T-cell (primary cell): Measurements from ENCODE around the gene COTL1. TPM values are rescaled to one million over a fixed set of nuclear protein-coding genes. Genes with fewer than 3 reads are reported as not detected.
A peak's percentile ranks its signal among the peaks of the same experiment; 100 is the strongest.

Experiments used
- ATAC-seq, 4 experiments: fragments of 200-7000 bp in 3 of 4; fragments of 150-1000 bp in 1 of 4; cut with Tn5 transposase; replicated peaks in 1 of 4; 1 replicate in 3 of 4; 2 replicates in 1 of 4; pipeline ENCODE4 v1.10.0; 2021; ENCODE audit warnings: moderate library complexity in 3 of 4, mild to moderate bottlenecking in 2 of 4, moderate number of reproducible peaks in 1 of 4
- CTCF ChIA-PET, 2 donors: fragments of 300-600 bp; sonication (Branson Sonifier 250); formaldehyde crosslinking; loops; one replicate each; lab custom pipeline; 2022; ENCODE audit warnings: antibody characterized with exemption in 2 of 2; lab: Charles Lee
- POLR2A ChIA-PET, 2 donors: fragments of 300-600 bp; sonication (Branson Sonifier 250); formaldehyde crosslinking; loops; one replicate each; lab custom pipeline; 2022; ENCODE audit warnings: antibody characterized with exemption in 2 of 2; lab: Charles Lee
- DNase-seq, 35 experiments: peaks; one replicate each; pipeline versions ENCODE4 v3.0.0 to v3.0.0-alpha.2; 2013 to 2023
- H3K27ac ChIP-seq: one replicate; pipeline ENCODE4 v1.5.1; 2013; ENCODE audit warnings: low read length
- H3K27me3 ChIP-seq, 2 experiments: replicated peaks in 1 of 2; 1 replicate in 1 of 2; 2 replicates in 1 of 2; pipeline versions ENCODE4 v1.6.1 to v1.7.0; 2013; ENCODE audit warnings: low read length in 1 of 2, mixed read lengths in 1 of 2; ENCODE audit not compliant: control insufficient read depth in 2 of 2, insufficient read depth in 2 of 2; ENCODE audit errors: extremely low read depth in 1 of 2
- H3K36me3 ChIP-seq, 2 donors: 1 replicate in 1 of 2; 2 replicates in 1 of 2; pipeline versions ENCODE4 v1.6.1 to v1.7.0; 2013; ENCODE audit warnings: low read length in 1 of 2; ENCODE audit not compliant: control insufficient read depth in 2 of 2, insufficient read depth in 1 of 2; ENCODE audit errors: extremely low read depth in 1 of 2
- H3K4me1 ChIP-seq, 2 experiments: 1 replicate in 1 of 2; 2 replicates in 1 of 2; pipeline versions ENCODE4 v1.6.1 to v1.7.0; 2013; ENCODE audit warnings: low read length in 2 of 2, mixed read lengths in 1 of 2; ENCODE audit not compliant: insufficient read depth in 2 of 2, control insufficient read depth in 1 of 2; ENCODE audit errors: extremely low read depth in 1 of 2
- H3K4me3 ChIP-seq, 2 donors: 1 replicate in 1 of 2; 2 replicates in 1 of 2; pipeline versions ENCODE4 v1.5.1 to v1.7.0; 2013; ENCODE audit warnings: mild to moderate bottlenecking in 2 of 2, low read length in 1 of 2, moderate library complexity in 1 of 2; ENCODE audit not compliant: control insufficient read depth in 1 of 2; ENCODE audit errors: extremely low read depth in 1 of 2
- H3K9me3 ChIP-seq: 2 replicates; pipeline ENCODE4 v1.7.0; 2013
- H3K27ac Mint-ChIP-seq, 2 donors: one replicate each; pipeline ENCODE4 v1.8.0; 2020 to 2021; ENCODE audit warnings: mild to moderate bottlenecking in 2 of 2, mixed read lengths in 2 of 2
- H3K27me3 Mint-ChIP-seq, 2 donors: one replicate each; pipeline ENCODE4 v1.8.0; 2021 to 2022; ENCODE audit warnings: mixed read lengths in 2 of 2
- H3K36me3 Mint-ChIP-seq: one replicate; pipeline ENCODE4 v1.8.0; 2021; ENCODE audit warnings: mixed read lengths
- H3K4me1 Mint-ChIP-seq, 3 donors: one replicate each; pipeline ENCODE4 v1.8.0; 2020 to 2022; ENCODE audit warnings: mixed read lengths in 3 of 3, mild to moderate bottlenecking in 1 of 3
- H3K4me3 Mint-ChIP-seq, 3 donors: one replicate each; pipeline ENCODE4 v1.8.0; 2020 to 2022; ENCODE audit warnings: mild to moderate bottlenecking in 3 of 3, mixed read lengths in 3 of 3, moderate library complexity in 3 of 3
- H3K9me3 Mint-ChIP-seq, 3 donors: one replicate each; pipeline ENCODE4 v1.8.0; 2020 to 2022; ENCODE audit warnings: mixed read lengths in 3 of 3
- WGBS: methylation state at CpG from one replicate; pipeline ENCODE4 v1.1.5; 2013; ENCODE audit warnings: missing lambda C conversion rate; ENCODE audit not compliant: insufficient coverage; 5-methylcytosine and 5-hydroxymethylcytosine counted together
- total RNA-seq, 35 experiments: library from RNA in 6 of 35; stranded (reverse) in 6 of 35; fragments of 120-200 nt in 1 of 35; gene quantifications; one replicate each; pipeline versions ENCODE4 v1.2.1 to v1.2.4 and lab custom pipeline; 2013 to 2026

COTL1 gene
- total RNA-seq (100 to 1,000 TPM; 205 to 265 (median 221) TPM), total RNA-seq (lab: John Stamatoyannopoulos, UW) (126 to 228 (median 170) reads per million in 29 experiments)
- total RNA-seq (2013): 202 TPM

- H3K4me1 ChIP-seq: peaks cover 28 to 47% of the 10 kb centered on the region in 2 experiments
- H3K4me3 ChIP-seq: peak within 1 kb of the TSS; percentile 89 to 91
Observed at GRCh38 chr16:84617791-84618580, at the start of gene COTL1. TSS of gene COTL1 (minus strand) at chr16:84618078. CDS start at chr16:84617914, 164 bp downstream.

GRCh38 chr16:84665843-84666242 is 48.0 kb upstream of the COTL1 start:
- no peak overlapping the region for H3K4me3 Mint-ChIP-seq
- POLR2A ChIA-PET: no interaction called here
- Histone ChIP-seq H3K4me1 (no peaks in the 10 kb centered on the region), H3K36me3 (peaks cover 30 to 50% of the 10 kb centered on the region in 2 donors), H3K27ac (no peak overlapping the region), H3K27me3 (no peaks in the 10 kb centered on the region), H3K9me3 (no peaks in the 10 kb centered on the region), H3K4me3 (no peak overlapping the region)
- H3K27me3 Mint-ChIP-seq: no peaks in the 10 kb centered on the region
- H3K36me3 Mint-ChIP-seq: peaks cover 38% of the 10 kb centered on the region
- H3K27ac Mint-ChIP-seq: no peak overlapping the region
- no peak for DNase-seq
- no peak for ATAC-seq
- peaks cover 4 to 16% (median 6%) of the 10 kb centered on the region in 3 donors for H3K4me1 Mint-ChIP-seq
- 94% methylated on average over 5 of the region's 7 CpGs for WGBS
- CTCF ChIA-PET: interaction anchor here in 1 of 2 donors (0.7 kb wide), 1 partner anchor 589 kb away, joined by 3 read pairs; no protein-coding TSS in a partner anchor
- no peaks in the 10 kb centered on the region for H3K9me3 Mint-ChIP-seq

More at GRCh38 chr16:84617791-84618580, at the start of gene COTL1:
- H3K27me3 Mint-ChIP-seq: no peaks in the 10 kb centered on the region
- H3K9me3 ChIP-seq: no peaks in the 10 kb centered on the region
- H3K9me3 Mint-ChIP-seq: no peaks in the 10 kb centered on the region
- ChIA-PET CTCF (interaction anchor here in 1 of 2 donors (0.6 kb wide), 1 partner anchor 109 kb away, joined by 4 read pairs; no protein-coding TSS in a partner anchor), POLR2A (interaction anchor here in 1 of 2 donors (0.6 to 0.7 kb wide), 2 partner anchors 17 to 137 kb away, joined by 3 read pairs; no protein-coding TSS in a partner anchor)
- H3K4me1 Mint-ChIP-seq: peaks cover 48 to 54% (median 51%) of the 10 kb centered on the region in 3 donors
- no peaks in the 10 kb centered on the region for H3K27me3 ChIP-seq
- H3K27ac Mint-ChIP-seq: peak within 1 kb of the TSS; percentile 81 to 86
- H3K27ac ChIP-seq: no peak within 1 kb of the TSS
- H3K36me3 ChIP-seq: peaks cover 6 to 19% of the 10 kb centered on the region in 2 donors
- DNase-seq: peak; percentile 84 to 96 (median 91)
- peak; percentile 87 to 90 (median 88) for ATAC-seq
- WGBS: under 1% methylated on average over 60 of the region's 76 CpGs
- peak within 1 kb of the TSS; percentile 94 to 98 (median 95) for H3K4me3 Mint-ChIP-seq
- peaks cover 13% of the 10 kb centered on the region for H3K36me3 Mint-ChIP-seq

- Mint-ChIP-seq H3K27ac (no peak overlapping the region), H3K27me3 (no peaks in the 10 kb centered on the region), H3K4me3 (no peak overlapping the region), H3K36me3 (peaks cover 39% of the 10 kb centered on the region), H3K9me3 (no peaks in the 10 kb centered on the region), H3K4me1 (peaks cover 8 to 20% (median 9%) of the 10 kb centered on the region in 3 donors)
- 94% methylated on average over 2 of the region's 2 CpGs for WGBS
- H3K27ac ChIP-seq: no peak overlapping the region
- H3K4me1 ChIP-seq: no peaks in the 10 kb centered on the region
- no peaks in the 10 kb centered on the region for H3K27me3 ChIP-seq
- POLR2A ChIA-PET: no interaction called here
- DNase-seq (no peak), ATAC-seq (no peak)
- no peak overlapping the region for H3K4me3 ChIP-seq
- H3K9me3 ChIP-seq: no peaks in the 10 kb centered on the region
- CTCF ChIA-PET: interaction anchor here (0.7 kb wide), 2 partner anchors 58 to 589 kb away, joined by 3 read pairs; no protein-coding TSS in a partner anchor
- peaks cover 30 to 54% of the 10 kb centered on the region in 2 donors for H3K36me3 ChIP-seq
Observed at GRCh38 chr16:84665359-84665758, 47.5 kb upstream of the COTL1 start.

GRCh38 chr16:84663433-84664101 is 45.7 kb upstream of the COTL1 start:
- no peak overlapping the region for H3K4me3 ChIP-seq
- POLR2A ChIA-PET: no interaction called here

GRCh38 chr16:84662471-84662870 is 44.6 kb upstream of the COTL1 start:
- Histone ChIP-seq H3K36me3 (peaks cover 37 to 77% of the 10 kb centered on the region in 2 donors), H3K27ac (no peak overlapping the region), H3K4me1 (peaks cover 0 to 20% of the 10 kb centered on the region in 2 experiments), H3K4me3 (no peak overlapping the region), H3K9me3 (no peaks in the 10 kb centered on the region), H3K27me3 (no peaks in the 10 kb centered on the region)
- ChIA-PET CTCF (interaction anchor here in 1 of 2 donors (0.5 to 1.3 kb wide), 2 partner anchors 202 to 310 kb away, joined by 3 read pairs; no protein-coding TSS in a partner anchor), POLR2A (interaction anchor here (0.6 to 0.8 kb wide), 3 partner anchors 12 to 562 kb away, joined by 3 to 4 read pairs (median 3); no protein-coding TSS in a partner anchor)
- peaks cover 13 to 40% (median 30%) of the 10 kb centered on the region in 3 donors for H3K4me1 Mint-ChIP-seq
- H3K4me3 Mint-ChIP-seq: no peak overlapping the region
- no peaks in the 10 kb centered on the region for H3K27me3 Mint-ChIP-seq
- H3K36me3 Mint-ChIP-seq: peaks cover 60% of the 10 kb centered on the region
- DNase-seq (no peak), ATAC-seq (no peak)
- H3K27ac Mint-ChIP-seq: no peak overlapping the region
- H3K9me3 Mint-ChIP-seq: no peaks in the 10 kb centered on the region
- 94% methylated on average over 8 of the region's 9 CpGs for WGBS

More at GRCh38 chr16:84663433-84664101, 45.7 kb upstream of the COTL1 start:
- CTCF ChIA-PET: interaction anchor here (0.9 to 1.3 kb wide), 4 partner anchors 11 to 308 kb away, joined by 3 to 10 read pairs (median 3); no protein-coding TSS in a partner anchor
- DNase-seq (no peak), ATAC-seq (no peak)
- H3K36me3 Mint-ChIP-seq: peaks cover 52% of the 10 kb centered on the region
- no peaks in the 10 kb centered on the region for H3K9me3 Mint-ChIP-seq
- Histone ChIP-seq H3K4me1 (peaks cover 0 to 10% of the 10 kb centered on the region in 2 experiments), H3K9me3 (no peaks in the 10 kb centered on the region), H3K27me3 (no peaks in the 10 kb centered on the region), H3K27ac (no peak overlapping the region), H3K36me3 (peaks cover 37 to 67% of the 10 kb centered on the region in 2 donors)
- H3K27me3 Mint-ChIP-seq: no peaks in the 10 kb centered on the region
- peaks cover 13 to 32% (median 20%) of the 10 kb centered on the region in 3 donors for H3K4me1 Mint-ChIP-seq
- no peak overlapping the region for H3K27ac Mint-ChIP-seq
- 83% methylated on average over 4 of the region's 9 CpGs for WGBS
- no peak overlapping the region for H3K4me3 Mint-ChIP-seq
